ENCODE data around the gene KIZ. TPM values are rescaled to one million over a fixed set of nuclear protein-coding genes. Genes with fewer than 3 reads are reported as not detected.

KIZ gene
- total and polyA plus RNA-seq, 12 donors, result 8.3 to 38.2 (median 26.5) TPM

- Histone ChIP-seq H3K36me3 (peaks cover 0 to 49% (median 5%) of the 10 kb centered on the region in 9 donors), H3K27me3 (no peaks in the 10 kb centered on the region), H3K4me3 (no peak overlapping the region), H3K27ac (no peak overlapping the region), H3K4me1 (no peaks in the 10 kb centered on the region), H3K9me3 (no peaks in the 10 kb centered on the region)
- DNase-seq (no peak), ATAC-seq (no peak)
- no peak for TF ChIP-seq CTCF (IDR thresholded peaks at IDR 0.05)
- intact Hi-C loops (cut with DNase I), result no loop called here
- 99 to 100% methylated on average over 1 of the region's 1 CpG for WGBS, 2 donors
These were observed 83.8 kb downstream of the KIZ start for GRCh38 chr20:21209668-21210067.

DNA sequence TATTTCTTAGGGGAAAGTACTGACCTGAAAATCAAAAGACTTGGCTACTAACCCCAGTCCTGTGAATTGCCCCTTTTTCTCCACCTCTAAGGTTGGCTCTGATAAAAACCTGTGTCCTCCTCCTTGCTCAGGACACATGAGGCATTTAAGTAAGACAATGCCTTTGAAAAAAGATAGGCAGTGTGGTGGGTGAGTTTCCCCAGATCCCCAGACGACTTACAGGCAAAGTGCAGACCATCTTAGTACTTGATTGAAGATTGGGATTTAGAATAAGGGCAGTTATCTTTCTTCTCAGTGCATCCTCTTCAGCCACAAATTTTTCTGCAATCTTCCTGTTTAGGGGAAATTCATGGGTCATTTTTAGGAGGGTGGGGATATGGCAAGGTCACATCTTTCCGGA lies 87.8 kb downstream of the KIZ start:
- no peaks in the 10 kb centered on the region for H3K4me1 ChIP-seq
- peaks cover 0 to 58% (median 7%) of the 10 kb centered on the region in 9 donors for H3K36me3 ChIP-seq
- no peak overlapping the region for H3K27ac ChIP-seq
- TF ChIP-seq CTCF (IDR thresholded peaks at IDR 0.05), result no peak
- H3K27me3 ChIP-seq, result no peaks in the 10 kb centered on the region
- 76 to 84% methylated on average over 2 of the region's 2 CpGs for WGBS, 2 donors
- DNase-seq (no peak), ATAC-seq (no peak)
- intact Hi-C loops (cut with DNase I), result no loop called here
- no peaks in the 10 kb centered on the region for H3K9me3 ChIP-seq
- no peak overlapping the region for H3K4me3 ChIP-seq

DNA sequence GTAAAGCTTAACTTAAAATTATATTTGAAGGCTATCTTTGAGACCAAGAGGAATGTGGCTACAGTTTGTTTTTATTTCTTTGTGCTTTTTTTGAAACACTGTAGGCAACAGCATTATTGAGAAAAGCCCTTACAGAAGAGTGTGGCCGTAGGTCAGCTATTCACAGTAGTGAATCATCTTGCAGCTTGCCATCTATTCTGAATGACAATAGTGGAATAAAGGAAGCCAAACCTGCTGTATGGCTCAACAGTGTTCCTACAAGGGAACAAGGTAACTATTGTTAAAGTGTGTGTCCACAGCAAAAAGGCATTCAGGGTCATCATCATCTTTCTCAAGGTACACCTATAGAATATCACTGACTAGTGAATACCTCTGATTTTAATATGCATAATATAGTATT lies 88.5 kb downstream of the KIZ start:
- 92% methylated on average over 1 of the region's 1 CpG for WGBS, 2 donors
- ATAC-seq, result no peak
- TF ChIP-seq CTCF (IDR thresholded peaks at IDR 0.05), result no peak

DNA sequence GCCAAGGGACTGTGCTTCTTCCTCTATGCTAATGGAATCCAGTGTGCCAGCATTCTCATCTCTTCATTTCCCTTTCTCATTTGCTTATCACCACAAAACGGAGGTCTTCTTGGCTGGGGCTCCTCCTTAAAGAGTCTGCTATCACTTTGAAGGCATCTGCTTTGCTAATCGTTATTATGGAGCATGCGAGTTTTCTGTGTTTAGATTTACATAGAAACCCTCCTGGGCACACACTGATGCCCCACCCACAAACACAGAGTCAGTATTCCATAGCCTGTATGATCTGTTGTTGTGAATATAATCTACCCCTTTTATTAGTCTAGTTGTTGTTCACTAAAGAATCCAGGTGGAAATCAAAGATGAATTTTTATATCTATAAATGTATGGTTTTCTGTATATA lies 93.8 kb downstream of the KIZ start:
- Histone ChIP-seq H3K36me3 (peaks cover 0 to 43% (median 7%) of the 10 kb centered on the region in 9 donors), H3K27ac (no peak overlapping the region), H3K4me1 (no peaks in the 10 kb centered on the region), H3K27me3 (no peaks in the 10 kb centered on the region), H3K9me3 (no peaks in the 10 kb centered on the region), H3K4me3 (no peak overlapping the region)
- 69 to 73% methylated on average over 3 of the region's 3 CpGs for WGBS, 2 donors
- no peak for TF ChIP-seq CTCF (IDR thresholded peaks at IDR 0.05)
- intact Hi-C loops (cut with DNase I), result no loop called here
- DNase-seq (no peak), ATAC-seq (no peak)

More for the DNA sequence above, 88.5 kb downstream of the KIZ start:
- H3K4me1 ChIP-seq, result no peaks in the 10 kb centered on the region
- H3K27ac ChIP-seq, result no peak overlapping the region
- H3K27me3 ChIP-seq, result no peaks in the 10 kb centered on the region
- no peak overlapping the region for H3K4me3 ChIP-seq
- DNase-seq, result no peak
- H3K36me3 ChIP-seq, result peaks cover 0 to 58% (median 7%) of the 10 kb centered on the region in 9 donors
- H3K9me3 ChIP-seq, result no peaks in the 10 kb centered on the region
- intact Hi-C loops (cut with DNase I), result no loop called here
